Hepatic stellate cell (primary cell): ENCODE measurements around the gene FHIT.
"Not testable (repeated sequence)": the region's sequence is repeated elsewhere in the genome, so short reads cannot be mapped to it uniquely, and the experiment has no call there.

ENCODE experiments used
- DNase-seq: peaks from one replicate; pipeline ENCODE4 v3.0.0; 2011; ENCODE audit warnings: low spot score

The FHIT gene

DNA sequence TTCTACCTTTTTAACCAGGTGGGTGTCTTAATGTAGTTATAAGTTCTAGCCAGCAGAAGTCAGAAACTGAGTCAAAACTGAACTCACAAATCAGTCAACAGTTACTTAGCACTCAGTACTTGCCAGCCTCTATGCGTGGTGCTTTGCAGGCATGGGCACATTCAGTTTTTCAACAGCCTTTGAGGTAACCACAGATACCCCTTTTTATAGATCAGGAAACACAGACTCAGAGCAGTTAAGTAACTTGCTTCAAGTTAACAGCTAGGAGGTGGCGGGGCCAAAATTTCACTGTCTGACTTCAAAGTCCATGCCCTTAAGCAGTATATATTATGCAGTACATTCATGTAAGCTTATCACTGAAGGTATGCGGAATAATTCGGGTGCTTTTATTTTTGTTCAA, 139.4 kb downstream of the FHIT start:
- DNase-seq: no peak

DNA sequence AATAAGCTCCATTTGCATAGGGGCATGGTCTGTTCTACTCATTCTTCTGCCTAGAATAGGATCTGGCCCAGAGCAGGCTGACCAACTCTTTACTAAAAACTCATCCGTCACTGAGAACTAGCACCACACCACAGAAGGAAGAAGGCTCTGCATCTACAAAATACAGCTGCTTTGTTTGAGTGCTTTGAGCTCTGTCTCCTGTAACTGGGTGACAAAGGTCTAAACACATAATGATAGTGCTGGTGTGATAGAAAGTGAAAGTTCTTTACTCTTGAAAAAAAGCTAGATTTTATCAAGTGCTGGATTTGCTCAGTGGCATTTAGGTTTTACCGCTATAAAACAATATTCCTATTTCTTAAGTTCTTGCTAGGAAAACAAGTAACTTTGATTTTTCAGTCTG, 140.7 kb downstream of the FHIT start:
- no peak for DNase-seq

GRCh38 chr3:61108247-61109019, 142.8 kb downstream of the FHIT start:
- DNase-seq: no peak

DNA sequence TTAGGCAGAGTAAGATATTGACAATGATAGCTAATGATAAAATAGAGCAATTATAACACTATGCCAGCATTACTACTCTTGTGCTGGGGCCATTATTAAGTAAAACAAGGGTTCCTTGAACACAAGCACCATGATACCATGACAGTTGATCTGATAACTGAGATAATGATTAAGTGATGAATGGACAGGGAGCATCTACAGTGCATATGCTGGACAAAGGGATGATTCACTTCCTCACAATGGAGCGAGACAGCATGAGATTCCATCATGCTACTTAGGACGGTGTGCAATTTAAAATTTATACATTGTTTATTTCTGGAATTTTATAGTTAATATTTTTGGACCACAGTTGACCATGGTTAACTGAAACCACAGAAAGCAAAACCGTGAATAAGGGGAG, 156.6 kb downstream of the FHIT start:
- DNase-seq: no peak

GRCh38 chr3:61093364-61093763, 157.9 kb downstream of the FHIT start:
- DNase-seq: no peak

- DNase-seq: no peak
These were observed 158.4 kb downstream of the FHIT start for GRCh38 chr3:61092870-61093269.

DNA sequence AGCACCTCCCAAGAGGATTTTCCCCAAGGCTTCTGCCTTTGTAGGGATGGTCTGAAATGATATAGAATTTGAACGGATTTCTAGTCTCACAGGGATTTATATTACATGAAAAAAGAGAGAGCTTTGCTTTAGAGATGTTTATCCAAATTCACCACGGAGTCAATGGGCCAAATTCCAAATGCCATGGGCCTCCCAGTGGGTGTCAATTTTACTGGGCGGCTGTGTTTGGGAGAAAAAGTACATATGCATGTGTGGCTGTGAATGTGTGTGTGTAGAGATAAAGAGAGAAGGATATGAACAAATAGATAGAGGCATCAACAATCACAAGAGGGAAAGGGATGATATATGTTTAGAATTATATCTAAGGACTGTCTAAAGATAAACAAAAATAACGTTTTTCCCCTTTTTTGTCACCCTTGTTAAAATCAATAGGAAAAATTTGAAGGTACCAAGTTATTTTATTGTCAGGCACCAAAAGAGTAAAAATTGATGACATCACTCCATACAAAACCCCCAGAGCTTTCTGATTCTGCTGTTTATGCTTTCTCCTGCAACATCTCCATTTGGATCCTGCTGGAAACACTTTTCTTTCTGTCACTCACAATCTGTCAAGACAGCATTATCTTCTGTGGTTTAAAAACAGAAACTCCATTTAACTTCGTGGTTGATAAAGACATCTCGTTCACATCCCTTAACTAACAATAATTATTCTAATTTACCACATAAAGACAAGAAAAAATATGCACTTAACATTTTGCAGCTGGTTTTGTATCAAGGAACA, 160.7 kb downstream of the FHIT start:
- DNase-seq: no peak

DNA sequence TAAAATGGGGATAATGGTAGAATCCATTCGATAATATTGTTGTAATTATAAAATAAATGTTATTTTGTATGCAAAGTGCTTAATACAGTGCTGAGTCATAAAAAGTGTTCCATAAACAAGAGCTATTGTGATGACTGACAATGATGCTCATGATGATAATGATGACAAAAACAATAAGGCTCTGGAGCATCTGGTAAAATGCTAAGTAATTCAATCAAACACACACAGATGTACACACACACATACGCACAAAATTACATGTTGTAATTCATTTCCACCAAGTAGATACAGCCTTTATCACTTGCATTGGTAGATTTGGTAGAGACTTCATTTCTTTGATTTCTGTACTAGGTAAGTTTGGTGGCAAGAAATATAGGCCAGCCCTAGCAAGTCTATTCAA, 163.8 kb downstream of the FHIT start:
- no peak for DNase-seq

DNA sequence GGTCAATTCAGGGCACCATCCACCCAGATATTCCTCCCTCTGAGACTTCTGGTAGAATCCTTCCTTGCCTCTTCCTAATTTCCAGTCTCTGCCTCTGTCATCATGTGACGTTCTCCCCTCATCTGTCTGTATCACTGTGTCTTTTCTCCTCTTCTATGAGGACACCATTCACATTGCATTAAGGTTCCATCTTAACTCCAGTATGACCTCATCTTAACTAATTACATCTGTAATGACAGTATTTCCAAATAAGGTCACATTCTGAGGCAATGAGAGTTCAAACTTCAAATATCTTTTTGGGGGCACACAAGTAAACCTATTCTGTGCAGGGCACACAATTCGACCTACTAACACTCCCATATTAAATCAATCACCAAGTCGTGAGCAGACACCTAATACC, 169.7 kb downstream of the FHIT start:
- DNase-seq: no peak

GRCh38 chr3:61080737-61081445, 170.4 kb downstream of the FHIT start:
- DNase-seq: no peak

- no peak for DNase-seq
These were observed 173.1 kb downstream of the FHIT start for GRCh38 chr3:61078048-61078752.

DNA sequence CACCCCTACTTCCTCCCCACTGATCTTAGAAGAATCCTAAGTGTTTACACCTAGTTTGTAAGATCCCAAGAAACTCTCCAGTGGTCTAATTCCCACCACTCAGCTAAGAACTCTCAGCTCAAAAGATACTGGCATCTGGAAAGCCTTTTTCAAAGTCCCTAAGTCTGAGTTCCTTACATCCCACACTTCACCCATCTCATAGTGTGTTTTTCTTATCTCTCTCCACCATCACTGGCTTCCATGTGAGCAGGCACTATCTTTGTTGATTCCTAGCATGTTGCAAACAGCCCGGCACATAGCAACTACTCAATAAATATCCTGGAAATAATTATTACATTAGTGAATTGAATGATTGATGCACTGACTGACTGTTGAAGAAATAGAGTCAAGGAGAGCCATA, 173.7 kb downstream of the FHIT start:
- DNase-seq: no peak

GRCh38 chr3:61074783-61075182, 176.5 kb downstream of the FHIT start:
- DNase-seq: no peak

DNA sequence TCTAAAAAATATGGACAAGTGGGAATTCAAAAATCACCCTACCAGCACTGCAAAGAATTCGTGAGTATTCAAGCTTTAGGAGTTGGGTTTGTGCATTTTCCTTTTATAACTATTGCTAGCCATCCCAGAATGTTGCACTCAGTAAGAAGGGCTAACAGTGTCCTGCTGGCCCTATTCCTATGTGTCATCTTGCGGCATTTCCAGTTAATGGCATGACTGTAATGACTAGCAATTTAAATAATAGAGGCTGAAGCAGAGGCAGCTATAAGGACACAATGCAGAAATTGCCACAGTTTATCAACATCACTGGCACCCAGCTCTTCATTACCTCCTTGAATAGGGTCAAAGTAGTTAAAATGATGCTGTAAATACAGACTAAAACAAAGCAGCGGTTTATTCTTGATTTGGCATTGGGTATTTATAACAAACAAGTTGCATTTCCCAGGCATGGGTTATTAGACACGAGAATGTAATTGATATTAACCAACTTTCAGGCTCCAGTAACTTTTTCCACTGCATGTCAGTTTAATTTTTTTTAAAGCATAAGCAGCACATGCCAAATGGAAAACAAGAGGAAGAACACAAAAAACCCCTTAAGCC, 177.6 kb downstream of the FHIT start:
- no peak for DNase-seq

- DNase-seq: no peak
These were observed 183.2 kb downstream of the FHIT start for GRCh38 chr3:61068084-61068483.

DNA sequence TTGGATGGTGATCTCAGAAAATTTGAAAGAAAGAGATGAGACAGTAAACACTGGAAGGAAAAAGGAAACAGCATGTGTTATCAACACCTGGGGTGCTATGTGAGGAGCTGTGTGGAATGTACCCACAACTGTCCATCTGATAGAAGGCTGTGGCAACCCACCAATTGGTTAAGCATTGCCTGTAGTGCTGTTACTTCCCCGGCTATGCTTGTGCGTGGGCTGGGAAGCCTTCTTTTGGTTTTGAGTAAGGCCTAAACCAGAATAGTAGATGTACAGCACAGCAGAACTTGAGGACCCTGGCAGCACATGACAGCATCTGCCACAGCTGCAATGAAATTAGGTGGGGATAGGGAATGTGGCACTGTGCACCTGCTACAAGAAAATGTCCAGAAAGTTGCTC, 184.5 kb downstream of the FHIT start:
- no peak for DNase-seq

GRCh38 chr3:61066222-61066621, 185.0 kb downstream of the FHIT start:
- not testable (repeated sequence) for DNase-seq

DNA sequence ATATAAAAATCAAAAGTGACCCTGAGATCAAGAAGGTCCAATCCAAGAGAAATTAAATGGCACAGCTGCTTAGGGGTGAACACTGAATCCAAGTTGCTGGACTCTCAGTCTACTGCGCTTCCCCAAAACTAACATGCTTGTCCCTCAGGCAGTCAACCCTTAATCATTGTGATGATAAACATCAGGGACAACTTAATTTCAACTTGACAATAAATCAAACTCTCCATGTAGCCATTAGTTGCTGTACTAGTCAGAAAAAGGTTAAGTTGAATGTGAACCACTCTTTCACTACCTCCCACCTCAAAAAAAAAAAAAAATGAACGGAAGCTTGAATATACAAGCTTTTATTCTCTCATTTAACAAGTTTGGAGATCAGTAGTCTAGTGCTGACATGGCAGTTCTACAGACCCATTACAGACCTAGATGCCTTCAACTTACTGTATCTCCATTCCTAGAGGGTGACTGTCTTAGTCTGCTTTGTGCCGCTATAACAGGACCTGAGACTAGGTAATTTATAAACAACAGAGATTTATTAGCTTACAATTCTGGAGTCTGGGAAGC, 185.7 kb downstream of the FHIT start:
- DNase-seq: no peak

GRCh38 chr3:61061092-61061723, 190.0 kb downstream of the FHIT start:
- DNase-seq: no peak

DNA sequence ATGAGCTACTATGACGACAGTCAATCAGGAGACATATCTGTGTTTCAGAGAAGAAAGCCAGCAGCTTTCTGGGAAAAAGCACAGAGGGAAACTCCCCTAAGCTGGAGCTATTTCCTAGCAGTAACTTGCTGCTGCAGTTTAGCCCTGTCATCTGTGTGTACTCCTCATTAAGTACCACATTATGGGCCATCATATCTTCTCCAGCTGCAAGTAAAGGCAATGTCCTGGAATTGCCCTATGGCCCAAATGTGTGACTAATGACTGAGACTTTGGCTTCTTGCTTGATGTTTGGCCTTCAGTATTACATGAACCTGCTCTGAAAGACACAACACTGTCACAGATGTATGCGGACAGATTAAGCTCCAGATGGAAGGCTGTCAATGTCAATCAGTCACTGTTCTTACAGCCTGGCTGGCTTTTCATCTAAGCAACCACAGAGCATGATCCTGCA, 190.8 kb downstream of the FHIT start:
- no peak for DNase-seq

- DNase-seq: no peak
These were observed 192.4 kb downstream of the FHIT start for GRCh38 chr3:61058836-61059235.
